SK-N-SH (cell line): Measurements from ENCODE around the gene MTMR1. TPM values are rescaled to one million over a fixed set of nuclear protein-coding genes. Genes with fewer than 3 reads are reported as not detected.

Source experiments
- CTCF ChIA-PET: fragments of 300-600, 350-600 bp; formaldehyde crosslinking; extraction: SDS; loops from one replicate; lab custom pipeline; 2021; lab: Yijun Ruan, JAX
- POLR2A ChIA-PET: fragments of 350-600 bp; sonication (Branson Sonifier 250); formaldehyde crosslinking; extraction: SDS; loops from one replicate; lab custom pipeline; 2020; ENCODE audit warnings: antibody characterized with exemption, inconsistent platforms; lab: Yijun Ruan, JAX
- DNase-seq: peaks from one replicate; pipeline ENCODE4 v3.0.0; 2012
- H2AFZ ChIP-seq: fragments of 200-600 bp; sonication (generic); 2 replicates; pipeline ENCODE4 v1.8.1; 2016; ENCODE audit warnings: antibody characterized with exemption, mild to moderate bottlenecking, low read depth
- H3F3A ChIP-seq: fragments of 200-600 bp; sonication (generic); replicated peaks from 2 replicates; pipeline ENCODE3; 2016; ENCODE audit warnings: antibody characterized with exemption, mild to moderate bottlenecking; ENCODE audit not compliant: insufficient read depth
- H3K27ac ChIP-seq, 2 experiments: fragments of 200-500 bp in 1 of 2; fragments of 200-600 bp in 1 of 2; sonication (Bioruptor generic) in 1 of 2; sonication (generic), shearing (Covaris generic) in 1 of 2; 2 replicates each; pipeline versions ENCODE4 v1.5.1 to v1.6.1; 2014 to 2016; ENCODE audit warnings: low read depth in 2 of 2, inconsistent platforms in 1 of 2, low read length in 1 of 2, mild to moderate bottlenecking in 1 of 2, mixed read lengths in 1 of 2
- H3K27me3 ChIP-seq: fragments of 200-600 bp; sonication (generic), shearing (Covaris generic); 2 replicates; pipeline ENCODE4 v1.6.1; 2016; ENCODE audit warnings: mixed run types; ENCODE audit not compliant: insufficient read depth
- H3K36me3 ChIP-seq, 2 experiments: fragments of 200-500 bp in 1 of 2; fragments of 200-600 bp in 1 of 2; sonication (Bioruptor generic) in 1 of 2; sonication (generic) in 1 of 2; replicated peaks in 1 of 2; 2 replicates each; pipeline versions ENCODE3 to v1.5.1; 2014 to 2016; ENCODE audit warnings: low read length in 1 of 2, mild to moderate bottlenecking in 1 of 2; ENCODE audit not compliant: insufficient read depth in 2 of 2, control insufficient read depth in 1 of 2
- H3K4me1 ChIP-seq, 2 experiments: fragments of 200-500 bp in 1 of 2; fragments of 200-600 bp in 1 of 2; sonication (Bioruptor generic) in 1 of 2; sonication (generic), shearing (Covaris generic) in 1 of 2; 2 replicates each; pipeline versions ENCODE4 v1.5.1 to v1.6.1; 2014 to 2016; ENCODE audit warnings: low read depth in 1 of 2, low read length in 1 of 2, mixed run types in 1 of 2; ENCODE audit not compliant: insufficient read depth in 2 of 2, control insufficient read depth in 1 of 2
- H3K4me2 ChIP-seq: fragments of 200-600 bp; sonication (generic), shearing (Covaris generic); 2 replicates; pipeline ENCODE4 v1.6.1; 2017; ENCODE audit warnings: mixed run types
- H3K4me3 ChIP-seq, 2 experiments: fragments of 200-500 bp in 1 of 2; fragments of 200-600 bp in 1 of 2; sonication (Bioruptor generic) in 1 of 2; sonication (generic), shearing (Covaris generic) in 1 of 2; 2 replicates each; pipeline versions ENCODE4 v1.5.1 to v1.8.1; 2014 to 2016; ENCODE audit warnings: low read depth in 2 of 2, inconsistent platforms in 1 of 2, low read length in 1 of 2, mild to moderate bottlenecking in 1 of 2, mixed read lengths in 1 of 2, moderate library complexity in 1 of 2
- H3K79me2 ChIP-seq: fragments of 200-600 bp; sonication (generic); 2 replicates; pipeline ENCODE4 v1.8.1; 2017; ENCODE audit warnings: mild to moderate bottlenecking; ENCODE audit not compliant: insufficient read depth
- H3K9ac ChIP-seq: fragments of 200-600 bp; sonication (generic); 2 replicates; pipeline ENCODE4 v1.6.1; 2017; ENCODE audit warnings: mixed run types
- H3K9me2 ChIP-seq: fragments of 200-600 bp; sonication (generic); 2 replicates; pipeline ENCODE4 v1.6.1; 2017; ENCODE audit warnings: mixed run types
- H3K9me3 ChIP-seq: fragments of 200-600 bp; sonication (generic); 2 replicates; pipeline ENCODE4 v1.6.1; 2017; ENCODE audit warnings: mixed run types, mild to moderate bottlenecking, moderate library complexity
- H4K20me1 ChIP-seq: fragments of 200-600 bp; sonication (generic); 2 replicates; pipeline ENCODE4 v1.6.1; 2017; ENCODE audit warnings: mild to moderate bottlenecking, mixed run types; ENCODE audit not compliant: insufficient read depth
- IRF3 ChIP-seq: fragments of 150-350 bp; IDR thresholded peaks from 2 replicates; pipeline ENCODE4 v1.6.1; 2016; ENCODE audit warnings: mild to moderate bottlenecking, low read depth, low read length
- JUND ChIP-seq: IDR thresholded peaks from 2 replicates; pipeline ENCODE4 v1.4.0; 2012
- MAX ChIP-seq: IDR thresholded peaks from 2 replicates; pipeline ENCODE4 v1.4.0; 2012; ENCODE audit warnings: low read depth
- MEF2A ChIP-seq: IDR thresholded peaks from 2 replicates; pipeline ENCODE4 v1.4.0; 2012; ENCODE audit warnings: low read depth, borderline replicate concordance
- NFIC ChIP-seq: IDR thresholded peaks from 2 replicates; pipeline ENCODE4 v1.4.0; 2012; ENCODE audit warnings: borderline replicate concordance
- NRF1 ChIP-seq: IDR thresholded peaks from 2 replicates; pipeline ENCODE4 v1.6.1; 2012; ENCODE audit warnings: low read depth, mild to moderate bottlenecking, low read length
- RCOR1 ChIP-seq: fragments of 150-350 bp; IDR thresholded peaks from 2 replicates; pipeline ENCODE4 v1.6.1; 2017; ENCODE audit warnings: antibody characterized with exemption, low read length
- RXRA ChIP-seq: IDR thresholded peaks from 2 replicates; pipeline ENCODE4 v1.4.0; 2012; ENCODE audit warnings: low read depth, mild to moderate bottlenecking, borderline replicate concordance
- ZBTB33 ChIP-seq: IDR thresholded peaks from 2 replicates; pipeline ENCODE4 v1.4.0; 2012; ENCODE audit warnings: low read depth, borderline replicate concordance
- WGBS: methylation state at CpG from one replicate; pipeline ENCODE4 v1.1.6; 2017; ENCODE audit warnings: low lambda C conversion rate; 5-methylcytosine and 5-hydroxymethylcytosine counted together
- polyA plus RNA-seq, 3 experiments: library from polyadenylated mRNA; depleted of rRNA; stranded (reverse); fragments of >200 nt; gene quantifications; 2 replicates each; pipeline ENCODE4 v1.2.3, GENCODE V29; 2012
- TF ChIP-seq, protein P1 (sequence below): IDR thresholded peaks from 2 replicates; pipeline ENCODE4 v1.4.0; 2012; ENCODE audit warnings: low read depth, borderline replicate concordance
- TF ChIP-seq, protein P2 (sequence below): IDR thresholded peaks from 2 replicates; pipeline ENCODE4; 2012
- TF ChIP-seq, protein P3 (sequence below): fragments of 200-600 bp; sonication (generic); IDR thresholded peaks from 2 replicates; pipeline ENCODE4 v1.6.1; 2017; ENCODE audit warnings: antibody characterized with exemption, mild to moderate bottlenecking, moderate library complexity

MTMR1 gene
- polyA plus RNA-seq, 1 of the 3 experiments (the other 2 are of a cell fraction), result 17.0 TPM

GRCh38 chrX:150770623-150771022 is 77.4 kb downstream of the MTMR1 start:
- no peaks in the 10 kb centered on the region for H3F3A ChIP-seq
- H3K36me3 ChIP-seq, result no peaks in the 10 kb centered on the region
- H3K79me2 ChIP-seq, result no peaks in the 10 kb centered on the region
- H3K9me2 ChIP-seq, result no peaks in the 10 kb centered on the region
- whole genome bisulfite sequencing, result 84% methylated on average over 5 of the region's 17 CpGs
- H3K4me1 ChIP-seq, result no peaks in the 10 kb centered on the region; a peak in 1 of 4 replicates
- ChIA-PET POLR2A (no interaction called here), CTCF (interaction anchor here (0.7 to 14.7 kb wide), 6 partner anchors 8 to 381 kb away, joined by 3 to 219 read pairs (median 14); no protein-coding TSS in a partner anchor)
- no peak overlapping the region for H3K4me3 ChIP-seq
- TF ChIP-seq, protein P1, sequence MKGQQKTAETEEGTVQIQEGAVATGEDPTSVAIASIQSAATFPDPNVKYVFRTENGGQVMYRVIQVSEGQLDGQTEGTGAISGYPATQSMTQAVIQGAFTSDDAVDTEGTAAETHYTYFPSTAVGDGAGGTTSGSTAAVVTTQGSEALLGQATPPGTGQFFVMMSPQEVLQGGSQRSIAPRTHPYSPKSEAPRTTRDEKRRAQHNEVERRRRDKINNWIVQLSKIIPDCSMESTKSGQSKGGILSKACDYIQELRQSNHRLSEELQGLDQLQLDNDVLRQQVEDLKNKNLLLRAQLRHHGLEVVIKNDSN, result no peak
- TF ChIP-seq JUND, result no peak
- TF ChIP-seq RXRA, result no peak
- no peak for TF ChIP-seq MEF2A
- TF ChIP-seq NFIC, result no peak
- TF ChIP-seq RCOR1, result no peak
- TF ChIP-seq MAX, result no peak
- no peak for TF ChIP-seq NRF1
- TF ChIP-seq IRF3, result no peak
- TF ChIP-seq, protein P2, sequence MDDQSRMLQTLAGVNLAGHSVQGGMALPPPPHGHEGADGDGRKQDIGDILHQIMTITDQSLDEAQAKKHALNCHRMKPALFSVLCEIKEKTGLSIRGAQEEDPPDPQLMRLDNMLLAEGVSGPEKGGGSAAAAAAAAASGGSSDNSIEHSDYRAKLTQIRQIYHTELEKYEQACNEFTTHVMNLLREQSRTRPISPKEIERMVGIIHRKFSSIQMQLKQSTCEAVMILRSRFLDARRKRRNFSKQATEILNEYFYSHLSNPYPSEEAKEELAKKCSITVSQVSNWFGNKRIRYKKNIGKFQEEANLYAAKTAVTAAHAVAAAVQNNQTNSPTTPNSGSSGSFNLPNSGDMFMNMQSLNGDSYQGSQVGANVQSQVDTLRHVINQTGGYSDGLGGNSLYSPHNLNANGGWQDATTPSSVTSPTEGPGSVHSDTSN, result no peak
- no peak for TF ChIP-seq ZBTB33
- TF ChIP-seq, protein P3, sequence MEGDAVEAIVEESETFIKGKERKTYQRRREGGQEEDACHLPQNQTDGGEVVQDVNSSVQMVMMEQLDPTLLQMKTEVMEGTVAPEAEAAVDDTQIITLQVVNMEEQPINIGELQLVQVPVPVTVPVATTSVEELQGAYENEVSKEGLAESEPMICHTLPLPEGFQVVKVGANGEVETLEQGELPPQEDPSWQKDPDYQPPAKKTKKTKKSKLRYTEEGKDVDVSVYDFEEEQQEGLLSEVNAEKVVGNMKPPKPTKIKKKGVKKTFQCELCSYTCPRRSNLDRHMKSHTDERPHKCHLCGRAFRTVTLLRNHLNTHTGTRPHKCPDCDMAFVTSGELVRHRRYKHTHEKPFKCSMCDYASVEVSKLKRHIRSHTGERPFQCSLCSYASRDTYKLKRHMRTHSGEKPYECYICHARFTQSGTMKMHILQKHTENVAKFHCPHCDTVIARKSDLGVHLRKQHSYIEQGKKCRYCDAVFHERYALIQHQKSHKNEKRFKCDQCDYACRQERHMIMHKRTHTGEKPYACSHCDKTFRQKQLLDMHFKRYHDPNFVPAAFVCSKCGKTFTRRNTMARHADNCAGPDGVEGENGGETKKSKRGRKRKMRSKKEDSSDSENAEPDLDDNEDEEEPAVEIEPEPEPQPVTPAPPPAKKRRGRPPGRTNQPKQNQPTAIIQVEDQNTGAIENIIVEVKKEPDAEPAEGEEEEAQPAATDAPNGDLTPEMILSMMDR, result no peak
- DNase-seq, result no peak
- no peak overlapping the region for H3K27ac ChIP-seq
- no peaks in the 10 kb centered on the region for H3K9me3 ChIP-seq
- no peaks in the 10 kb centered on the region for H4K20me1 ChIP-seq
- H3K27me3 ChIP-seq, result peaks cover 8% of the 10 kb centered on the region; the same call in 1 of the 2 replicates
- no peak overlapping the region for H3K9ac ChIP-seq
- no peak overlapping the region for H3K4me2 ChIP-seq
- no peak overlapping the region for H2AFZ ChIP-seq
